ENCODE measurements around the gene HNRNPUL1.

DNA sequence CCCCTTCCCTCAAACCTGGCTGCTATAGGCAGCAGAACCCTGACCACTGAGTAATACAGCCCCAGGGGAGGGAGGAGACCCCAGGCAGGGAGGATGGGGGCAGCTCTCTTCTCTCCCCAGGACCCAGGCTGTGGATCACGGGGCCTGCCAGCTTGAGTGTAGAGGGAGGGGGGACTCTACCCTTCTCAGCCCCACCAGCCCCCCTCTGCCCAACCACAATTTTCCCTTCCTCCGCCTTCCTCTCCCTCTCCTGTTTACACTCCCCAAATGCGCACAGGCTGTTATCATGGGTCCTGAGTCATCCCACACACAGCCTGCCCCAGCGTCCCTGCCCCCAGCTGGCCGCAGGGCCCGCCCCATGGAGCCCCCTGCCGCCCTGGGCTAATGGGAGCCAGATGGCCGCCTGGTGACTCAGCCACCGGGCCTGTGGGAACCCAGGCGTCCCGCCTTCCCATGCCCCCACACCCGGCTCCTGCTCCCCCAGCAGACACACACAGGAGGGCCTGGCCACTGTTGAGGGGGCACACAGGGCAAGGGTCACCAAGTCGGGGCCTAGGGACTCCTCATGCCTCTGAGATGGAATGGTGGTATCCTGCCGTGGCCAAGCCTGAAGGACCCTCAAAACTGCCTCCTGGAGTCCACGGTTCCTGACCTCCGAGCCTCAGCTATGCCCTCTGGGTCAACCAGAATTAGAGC lies 59.4 kb downstream of the HNRNPUL1 start:
- TF ChIP-seq, protein P1, sequence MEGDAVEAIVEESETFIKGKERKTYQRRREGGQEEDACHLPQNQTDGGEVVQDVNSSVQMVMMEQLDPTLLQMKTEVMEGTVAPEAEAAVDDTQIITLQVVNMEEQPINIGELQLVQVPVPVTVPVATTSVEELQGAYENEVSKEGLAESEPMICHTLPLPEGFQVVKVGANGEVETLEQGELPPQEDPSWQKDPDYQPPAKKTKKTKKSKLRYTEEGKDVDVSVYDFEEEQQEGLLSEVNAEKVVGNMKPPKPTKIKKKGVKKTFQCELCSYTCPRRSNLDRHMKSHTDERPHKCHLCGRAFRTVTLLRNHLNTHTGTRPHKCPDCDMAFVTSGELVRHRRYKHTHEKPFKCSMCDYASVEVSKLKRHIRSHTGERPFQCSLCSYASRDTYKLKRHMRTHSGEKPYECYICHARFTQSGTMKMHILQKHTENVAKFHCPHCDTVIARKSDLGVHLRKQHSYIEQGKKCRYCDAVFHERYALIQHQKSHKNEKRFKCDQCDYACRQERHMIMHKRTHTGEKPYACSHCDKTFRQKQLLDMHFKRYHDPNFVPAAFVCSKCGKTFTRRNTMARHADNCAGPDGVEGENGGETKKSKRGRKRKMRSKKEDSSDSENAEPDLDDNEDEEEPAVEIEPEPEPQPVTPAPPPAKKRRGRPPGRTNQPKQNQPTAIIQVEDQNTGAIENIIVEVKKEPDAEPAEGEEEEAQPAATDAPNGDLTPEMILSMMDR (optimal IDR thresholded peaks at IDR 0.05 in 1 of 3, IDR thresholded peaks at IDR 0.05 in 1 of 3, conservative IDR thresholded peaks at IDR 0.05 in 1 of 3; ENCODE audit: extremely low read depth in 1 of 3, insufficient read depth in 2 of 3, low read length in 3 of 3), result no peak
- no peak for TF ChIP-seq EZH2 (IDR thresholded peaks at IDR 0.05; ENCODE audit: low read length)
